GM18502 (cell line): Measurements from ENCODE around the gene HNRNPK.
A peak's percentile ranks its signal among the peaks of the same experiment; 100 is the strongest.

Source experiments
- ATAC-seq: cut with Tn5 transposase; IDR thresholded peaks from one replicate; pipeline ENCODE4 v1.9.1; 2021; ENCODE audit warnings: mild to moderate bottlenecking; ENCODE audit not compliant: unreplicated experiment, poor library complexity

The HNRNPK gene

GRCh38 chr9:83936523-83936922 is 43.5 kb downstream of the HNRNPK start:
- no peak for ATAC-seq

DNA sequence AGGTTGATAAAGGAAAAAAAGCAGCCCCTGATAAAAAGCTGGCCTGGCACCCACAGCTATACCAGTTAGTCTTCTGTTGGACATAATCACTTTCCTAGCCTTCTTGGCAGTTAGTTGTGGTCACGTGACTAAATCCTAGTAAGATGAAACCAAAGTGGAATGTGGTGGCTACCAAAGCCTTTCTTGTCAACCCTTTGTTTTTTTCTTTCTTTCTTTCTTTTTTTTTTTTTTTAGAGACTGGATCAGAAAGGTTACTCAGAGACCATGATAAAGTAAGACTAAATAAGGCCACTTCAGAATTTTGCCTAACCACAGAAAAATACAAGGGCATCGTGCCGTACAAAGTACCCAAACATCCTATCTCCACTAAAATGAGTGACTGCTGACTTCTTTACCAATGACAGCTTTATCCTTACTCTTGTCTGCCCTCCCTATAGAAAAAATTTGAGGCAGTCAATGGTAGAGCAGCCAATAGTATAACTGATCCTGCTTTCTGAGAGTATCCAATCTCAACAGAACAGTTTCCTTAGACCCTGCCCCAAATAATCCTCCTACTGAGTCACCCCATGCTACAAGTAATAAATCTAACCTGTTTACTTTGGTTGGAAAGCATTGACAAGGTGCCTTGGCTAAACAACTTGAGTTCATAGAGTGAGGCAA is 44.6 kb downstream of the HNRNPK start:
- no peak for ATAC-seq

GRCh38 chr9:83934569-83935275 is 45.3 kb downstream of the HNRNPK start:
- no peak for ATAC-seq

- ATAC-seq = no peak
These were observed 46.2 kb downstream of the HNRNPK start for GRCh38 chr9:83933790-83934189.

GRCh38 chr9:83932851-83933250 is 47.2 kb downstream of the HNRNPK start:
- no peak for ATAC-seq

DNA sequence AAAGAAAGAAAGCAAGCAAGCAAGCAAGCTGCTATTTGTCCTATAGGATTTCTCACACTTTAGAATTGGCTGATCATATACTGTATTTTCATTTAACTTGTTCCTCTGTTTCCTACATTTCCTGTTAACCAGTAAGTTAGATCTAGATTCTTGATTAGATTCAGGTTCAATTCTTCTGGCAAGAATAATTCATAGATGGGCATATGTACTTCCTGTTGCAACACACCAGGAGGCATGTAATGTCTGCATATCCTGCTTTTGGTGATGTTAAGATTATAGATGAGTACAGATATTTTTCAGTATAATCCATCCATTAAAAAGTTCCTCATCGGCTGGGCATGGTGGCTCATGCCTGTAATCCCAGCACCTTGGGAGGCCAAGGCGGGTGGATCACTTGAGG is 48.0 kb downstream of the HNRNPK start:
- ATAC-seq = no peak

GRCh38 chr9:83930881-83931280 is 49.1 kb downstream of the HNRNPK start:
- no peak for ATAC-seq

- ATAC-seq = no peak
These were observed 52.4 kb downstream of the HNRNPK start for GRCh38 chr9:83927591-83927990.

- ATAC-seq = peak; percentile 94
These were observed 58.9 kb downstream of the HNRNPK start, which contains the start of gene KIF27 for GRCh38 chr9:83920927-83921707. KIF27 (minus strand) TSS chr9:83921432; CDS start chr9:83915591, 5,841 bp downstream.

GRCh38 chr9:83920469-83920926 is 59.5 kb downstream of the HNRNPK start:
- ATAC-seq = peak; percentile 33

DNA sequence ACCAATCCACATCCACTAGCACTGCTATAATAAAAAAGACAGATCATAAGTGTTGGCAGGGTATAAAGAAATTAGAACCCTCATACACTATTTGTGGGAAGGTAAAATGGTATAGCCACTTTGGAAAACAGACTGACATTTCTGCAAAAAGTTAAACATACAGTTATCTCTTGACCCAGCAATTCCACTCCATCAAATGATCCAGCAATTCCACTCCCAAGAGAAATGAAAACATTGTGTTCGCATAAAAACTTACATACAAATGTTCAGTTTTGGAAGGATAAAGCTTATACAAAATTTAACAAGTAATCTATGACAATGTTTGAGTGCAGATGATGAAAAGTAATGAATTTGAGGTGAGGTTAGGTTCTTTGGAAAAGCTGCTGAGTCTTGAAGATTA is 60.9 kb downstream of the HNRNPK start:
- ATAC-seq = no peak
